Measurements from ENCODE around the gene EHF.

GRCh38 chr11:34601609-34602008 lies 19.3 kb upstream of the EHF start:
- TF ChIP-seq POLR2A (IDR thresholded peaks at IDR 0.05) (no peak), CTCF (IDR thresholded peaks at IDR 0.05) (no peak)
